Measurements from ENCODE around the gene AGBL4.

DNA sequence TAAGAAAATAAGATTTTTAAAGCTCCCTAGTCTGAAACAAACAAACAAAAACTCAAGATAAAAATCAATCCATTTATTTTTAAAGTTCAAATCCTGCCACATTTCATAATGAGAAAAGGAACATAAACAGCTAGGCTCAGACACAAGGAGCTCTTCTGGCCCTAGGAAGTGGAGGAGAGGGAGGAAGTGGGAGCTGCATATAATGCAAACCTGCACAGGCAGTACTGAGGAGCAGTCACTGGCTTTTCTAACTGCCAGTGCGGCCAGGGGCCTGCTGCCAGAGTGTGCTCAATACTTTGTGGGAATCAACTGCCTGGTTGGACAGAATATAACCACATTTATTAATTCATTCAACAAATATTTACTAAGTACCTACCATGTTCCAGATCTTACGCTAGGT, 1411.9 kb downstream of the AGBL4 start:
- TF ChIP-seq POLR2A (IDR thresholded peaks at IDR 0.05) = no peak
- TF ChIP-seq POLR2AphosphoS5 (IDR thresholded peaks at IDR 0.05) = no peak
